Uterus (tissue), 4 donors: Measurements from ENCODE around the gene C5orf63. TPM values are rescaled to one million over a fixed set of nuclear protein-coding genes. Genes with fewer than 3 reads are reported as not detected.
"Not testable (repeated sequence)": the region's sequence is repeated elsewhere in the genome, so short reads cannot be mapped to it uniquely, and the experiment has no call there.

Experiments
- DNase-seq, 2 donors: peaks; one replicate each; pipeline ENCODE4 v3.0.0-alpha.2; 2019 to 2020
- H3K27ac ChIP-seq, 2 donors: fragments of 200-600 bp; sonication (generic); 1 replicate in 1 of 2; 2 replicates in 1 of 2; pipeline ENCODE4 v1.5.1; 2016 to 2018
- H3K27me3 ChIP-seq, 2 donors: fragments of 200-600 bp; sonication (generic); one replicate each; pipeline ENCODE4 v1.5.1; 2018 to 2019; ENCODE audit warnings: control low read depth in 1 of 2
- H3K36me3 ChIP-seq, 2 donors: fragments of 200-600 bp; sonication (generic); one replicate each; pipeline ENCODE4 v1.5.1; 2019; ENCODE audit warnings: control low read depth in 1 of 2
- H3K4me1 ChIP-seq, 2 donors: fragments of 200-600 bp; sonication (generic); one replicate each; pipeline ENCODE4 v1.5.1; 2018 to 2019; ENCODE audit warnings: control low read depth in 1 of 2
- H3K4me3 ChIP-seq, 2 donors: fragments of 200-600 bp; sonication (generic); 1 replicate in 1 of 2; 2 replicates in 1 of 2; pipeline ENCODE4 v1.5.1; 2018 to 2019; ENCODE audit warnings: mild to moderate bottlenecking in 1 of 2
- H3K9me3 ChIP-seq, 2 donors: fragments of 200-600 bp; sonication (generic); one replicate each; pipeline ENCODE4 v1.5.1; 2019; ENCODE audit warnings: control low read depth in 1 of 2
- POLR2A ChIP-seq, 2 donors: fragments of 450-650 bp; IDR thresholded peaks; one replicate each; pipeline ENCODE4 v1.6.1; 2016; ENCODE audit warnings: antibody characterized with exemption in 2 of 2, mild to moderate bottlenecking in 1 of 2, moderate library complexity in 1 of 2
- intact Hi-C: fragments of 100-400 bp; cut with DNase I; formaldehyde crosslinking; loops from one replicate; pipeline ENCODE4 v1.15.1; 2023; ENCODE audit warnings: low total_unique reads
- total RNA-seq, 4 donors: library from RNA; depleted of rRNA in 3 of 4; stranded (reverse); fragments of >200 nt in 3 of 4; gene quantifications; one replicate each; pipeline versions ENCODE4 v1.1.0 to v1.2.4, GENCODE V29; 2014 to 2023
- TF ChIP-seq, protein P1 (sequence below), 4 experiments: fragments of 200-600 bp in 2 of 4; fragments of 450-650 bp in 2 of 4; sonication (generic) in 2 of 4; IDR thresholded peaks; one replicate each; pipeline ENCODE4 v1.5.1; 2016 to 2019; ENCODE audit warnings: antibody characterized with exemption in 4 of 4, mild to moderate bottlenecking in 2 of 4, moderate library complexity in 1 of 4
- donor health status: DM: yes; HTN: yes; CAD: no.

C5orf63 gene
- 1 to 10 TPM in 3 of 4 donors, not detected in 1; 3.6 to 6.0 (median 4.8) TPM for total RNA-seq

DNA sequence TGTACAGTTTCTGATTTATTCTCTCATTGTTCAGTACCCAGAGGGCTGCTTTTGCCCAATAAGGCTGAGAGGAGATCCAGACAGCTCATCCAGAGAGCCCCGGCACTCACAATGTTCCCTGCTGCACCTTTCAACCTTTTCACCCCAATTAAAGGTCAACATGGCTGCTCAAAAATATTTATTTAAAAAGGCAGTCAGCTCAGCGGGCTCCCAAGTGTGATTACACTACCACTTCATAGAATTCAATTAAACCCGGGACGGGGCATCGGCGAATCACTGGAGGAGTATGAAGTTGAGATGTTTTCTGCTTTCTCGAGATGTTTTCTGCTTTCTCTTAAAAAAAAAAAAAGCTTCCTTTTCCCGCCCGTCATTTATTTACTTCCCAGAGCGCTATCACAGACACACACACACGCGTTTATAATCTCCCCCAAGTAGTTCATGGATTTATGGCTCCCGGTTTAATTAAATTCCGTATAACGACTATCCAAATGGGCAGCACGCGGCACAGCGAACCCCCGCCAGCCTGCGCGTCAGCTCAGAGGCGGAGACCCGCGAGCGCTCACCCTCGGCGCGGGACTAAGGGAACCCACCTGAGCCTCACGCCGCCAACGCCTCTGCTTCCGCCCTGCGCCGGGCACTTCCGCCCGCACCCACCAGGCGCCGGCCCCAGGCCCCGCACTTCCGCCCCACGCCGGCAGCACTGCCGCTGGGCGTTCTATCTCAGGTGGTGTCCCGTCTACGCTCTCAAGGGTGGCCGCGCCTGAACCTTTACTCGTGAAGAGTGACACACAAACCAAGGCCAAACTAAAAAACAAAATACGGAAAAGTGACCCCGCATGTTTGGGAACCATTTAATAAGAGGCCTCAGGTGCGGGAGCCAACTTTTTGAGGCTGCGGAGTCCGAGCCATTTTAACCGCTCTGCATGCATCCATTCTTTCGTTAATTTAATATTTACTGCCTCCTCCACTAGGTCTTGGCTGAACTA lies at the start of gene C5orf63:
Gene C5orf63, minus strand, starts transcription at position 642 of the 986 bp plus-strand sequence. CDS start 14,507 bp downstream, outside the sequence.
- TF ChIP-seq, protein P1, sequence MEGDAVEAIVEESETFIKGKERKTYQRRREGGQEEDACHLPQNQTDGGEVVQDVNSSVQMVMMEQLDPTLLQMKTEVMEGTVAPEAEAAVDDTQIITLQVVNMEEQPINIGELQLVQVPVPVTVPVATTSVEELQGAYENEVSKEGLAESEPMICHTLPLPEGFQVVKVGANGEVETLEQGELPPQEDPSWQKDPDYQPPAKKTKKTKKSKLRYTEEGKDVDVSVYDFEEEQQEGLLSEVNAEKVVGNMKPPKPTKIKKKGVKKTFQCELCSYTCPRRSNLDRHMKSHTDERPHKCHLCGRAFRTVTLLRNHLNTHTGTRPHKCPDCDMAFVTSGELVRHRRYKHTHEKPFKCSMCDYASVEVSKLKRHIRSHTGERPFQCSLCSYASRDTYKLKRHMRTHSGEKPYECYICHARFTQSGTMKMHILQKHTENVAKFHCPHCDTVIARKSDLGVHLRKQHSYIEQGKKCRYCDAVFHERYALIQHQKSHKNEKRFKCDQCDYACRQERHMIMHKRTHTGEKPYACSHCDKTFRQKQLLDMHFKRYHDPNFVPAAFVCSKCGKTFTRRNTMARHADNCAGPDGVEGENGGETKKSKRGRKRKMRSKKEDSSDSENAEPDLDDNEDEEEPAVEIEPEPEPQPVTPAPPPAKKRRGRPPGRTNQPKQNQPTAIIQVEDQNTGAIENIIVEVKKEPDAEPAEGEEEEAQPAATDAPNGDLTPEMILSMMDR (IDR thresholded peaks at IDR 0.05), result peak in 2 of 4 experiments; percentile 31 to 53
- TF ChIP-seq POLR2A (IDR thresholded peaks at IDR 0.05), result peak in 1 of 2 donors; percentile 14
- intact Hi-C loops, result no loop called here
- H3K36me3 ChIP-seq, result no peaks in the 10 kb centered on the region
- peak; percentile 40 to 64 for DNase-seq
- peak within 1 kb of the TSS; percentile 43 to 52 for H3K4me3 ChIP-seq
- peak within 1 kb of the TSS; percentile 38 to 63 for H3K27ac ChIP-seq
- H3K4me1 ChIP-seq, result no peaks in the 10 kb centered on the region
- no peaks in the 10 kb centered on the region for H3K9me3 ChIP-seq
- no peaks in the 10 kb centered on the region for H3K27me3 ChIP-seq

DNA sequence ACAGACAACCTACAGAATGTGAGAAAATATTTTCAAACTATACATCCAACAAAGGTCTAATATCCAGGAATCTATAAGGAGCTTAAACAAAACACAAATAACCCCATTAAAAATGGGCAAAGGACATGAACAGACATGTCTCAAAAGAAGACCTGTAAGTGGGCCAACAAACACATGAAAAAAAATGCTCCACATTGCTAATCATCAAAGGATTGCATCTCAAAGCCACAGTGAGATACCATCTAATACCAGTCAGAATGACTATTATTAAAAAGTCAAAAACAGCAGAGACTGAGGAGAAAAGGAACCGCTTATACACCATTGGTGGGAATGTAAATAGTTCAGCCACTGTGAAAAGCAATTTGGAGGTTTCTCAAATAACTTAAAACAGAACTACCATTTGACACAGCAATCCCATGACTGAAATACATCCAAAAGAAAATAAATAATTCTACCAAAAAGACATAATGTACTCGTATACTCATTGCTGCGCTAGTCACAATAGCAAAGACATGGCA lies 39.1 kb upstream of the C5orf63 start:
- no peak for DNase-seq
- Histone ChIP-seq H3K4me3 (no peak overlapping the region), H3K4me1 (no peaks in the 10 kb centered on the region), H3K36me3 (no peaks in the 10 kb centered on the region), H3K27me3 (no peaks in the 10 kb centered on the region), H3K27ac (no peak overlapping the region), H3K9me3 (no peaks in the 10 kb centered on the region)
- intact Hi-C loops, result no loop called here
- TF ChIP-seq POLR2A (IDR thresholded peaks at IDR 0.05), result no peak
- TF ChIP-seq, protein P1 (IDR thresholded peaks at IDR 0.05), result no peak

DNA sequence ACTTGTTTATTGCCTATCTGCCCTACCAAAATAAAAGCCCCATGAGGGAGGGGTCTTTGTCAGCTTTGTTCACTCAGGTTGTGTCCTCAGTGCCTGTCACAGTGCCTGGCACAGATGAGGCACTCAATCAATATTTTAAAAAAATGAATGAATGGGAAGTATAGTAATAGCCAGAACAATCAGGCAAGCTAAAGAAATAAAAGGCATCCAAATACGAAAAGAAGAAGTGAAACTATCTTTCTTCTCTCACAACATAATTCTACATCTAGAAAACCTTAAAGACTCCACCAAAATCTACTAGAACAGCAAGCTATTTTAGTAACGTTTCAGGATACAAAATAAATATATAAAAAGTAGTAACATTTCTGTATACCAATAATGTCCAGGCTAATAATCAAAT lies 37.8 kb upstream of the C5orf63 start:
- Histone ChIP-seq H3K27ac (no peak overlapping the region), H3K4me1 (no peaks in the 10 kb centered on the region), H3K4me3 (no peak overlapping the region), H3K27me3 (no peaks in the 10 kb centered on the region), H3K9me3 (no peaks in the 10 kb centered on the region), H3K36me3 (no peaks in the 10 kb centered on the region)
- no peak for TF ChIP-seq POLR2A (IDR thresholded peaks at IDR 0.05)
- TF ChIP-seq, protein P1 (IDR thresholded peaks at IDR 0.05), result no peak
- DNase-seq, result no peak
- intact Hi-C loops, result no loop called here

DNA sequence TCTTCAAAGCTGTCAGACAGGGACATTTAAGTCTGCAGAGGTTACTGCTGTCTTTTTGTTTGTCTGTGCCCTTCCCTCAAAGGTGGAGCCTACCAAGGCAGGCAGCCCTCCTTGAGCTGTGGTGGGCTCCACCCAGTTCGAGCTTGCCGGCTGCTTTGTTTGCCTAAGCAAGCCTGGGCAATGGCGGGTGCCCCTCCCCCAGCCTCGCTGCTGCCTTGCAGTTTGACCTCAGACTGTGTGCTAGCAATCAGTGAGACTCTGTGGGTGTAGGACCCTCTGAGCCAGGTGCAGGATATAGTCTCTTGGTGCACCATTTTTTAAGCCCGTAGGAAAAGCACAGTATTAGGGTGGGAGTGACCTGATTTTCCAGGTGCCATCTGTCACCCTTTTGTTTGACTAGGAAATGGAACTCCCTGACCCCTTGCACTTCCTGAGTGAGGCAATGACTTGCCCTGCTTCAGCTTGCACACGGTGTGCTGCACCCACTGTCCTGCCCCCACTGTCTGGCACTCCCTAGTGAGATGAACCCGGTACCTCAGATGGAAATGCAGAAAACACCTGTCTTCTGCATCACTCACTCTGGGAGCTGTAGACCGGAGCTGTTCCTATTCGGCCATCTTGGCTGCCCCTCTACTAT lies 35.4 kb upstream of the C5orf63 start:
- H3K27ac ChIP-seq, H3K4me3 ChIP-seq, H3K9me3 ChIP-seq, H3K36me3 ChIP-seq, DNase-seq, intact Hi-C loops, H3K4me1 ChIP-seq, H3K27me3 ChIP-seq: not testable (repeated sequence)

DNA sequence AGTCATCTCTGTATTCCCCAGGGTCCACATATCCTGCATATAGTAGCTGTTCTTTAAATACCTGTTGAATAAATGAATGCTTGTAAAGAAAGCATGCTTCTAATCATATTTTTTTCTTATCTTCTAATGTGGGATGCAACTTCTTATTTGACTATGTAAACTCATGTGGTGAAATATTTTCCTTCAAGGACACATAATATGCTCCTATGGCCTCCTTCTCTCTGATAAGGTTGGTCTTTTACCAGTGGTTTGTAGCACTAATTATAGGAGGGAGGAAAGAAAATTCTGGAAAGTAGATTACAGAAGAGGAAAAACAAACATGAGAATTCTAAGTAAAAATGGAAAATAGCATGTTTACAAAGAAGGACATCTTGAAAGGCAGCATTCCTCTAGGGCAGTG lies 28.6 kb upstream of the C5orf63 start:
- intact Hi-C loops, result no loop called here
- Histone ChIP-seq H3K4me3 (no peak overlapping the region), H3K4me1 (no peaks in the 10 kb centered on the region), H3K9me3 (no peaks in the 10 kb centered on the region), H3K36me3 (no peaks in the 10 kb centered on the region), H3K27me3 (no peaks in the 10 kb centered on the region), H3K27ac (no peak overlapping the region)
- no peak for DNase-seq
- TF ChIP-seq POLR2A (IDR thresholded peaks at IDR 0.05), result no peak
- TF ChIP-seq, protein P1 (IDR thresholded peaks at IDR 0.05), result no peak
